ENCODE results near the gene ERCC6L2. TPM values are rescaled to one million over a fixed set of nuclear protein-coding genes. Genes with fewer than 3 reads are reported as not detected.

Gene ERCC6L2
- total and polyA plus RNA-seq, 2 donors from 2014 or later = 4.4 to 58.9 TPM

- Histone ChIP-seq H3K36me3 (ENCODE audit: control insufficient read depth in 2 of 3, insufficient read depth in 3 of 3, low read length in 3 of 3) (peaks cover 0 to 4% (median 2%) of the 10 kb centered on the region in 3 donors), H3K4me3 (ENCODE audit: low read length in 3 of 3) (no peak overlapping the region), H3K9ac (ENCODE audit: low read length in 3 of 3) (no peak overlapping the region), H3K27ac (ENCODE audit: low read depth in 2 of 2, low read length in 2 of 2) (no peak overlapping the region), H3K9me3 (ENCODE audit: control insufficient read depth in 2 of 3, insufficient read depth in 1 of 3, low read length in 3 of 3) (peaks cover 0 to 2% (median 0%) of the 10 kb centered on the region in 3 donors), H3K4me1 (ENCODE audit: control insufficient read depth in 2 of 3, insufficient read depth in 2 of 3, low read depth in 1 of 3, low read length in 3 of 3) (no peaks in the 10 kb centered on the region), H3K27me3 (ENCODE audit: control insufficient read depth, insufficient read depth, low read length) (no peaks in the 10 kb centered on the region)
- intact Hi-C loops (cut with DNase I) = no loop called here
- FAIRE-seq (no peak), DNase-seq (peak in 2 of 5 donors; percentile 22 to 74)
- no peak for TF ChIP-seq CTCF (IDR thresholded peaks at IDR 0.05; ENCODE audit: borderline replicate concordance, extremely low read depth, insufficient read depth)
Observed at GRCh38 chr9:95962936-95963335, 87.4 kb downstream of the ERCC6L2 start.

GRCh38 chr9:95963659-95964058 lies 88.2 kb downstream of the ERCC6L2 start:
- H3K27ac ChIP-seq (ENCODE audit: low read depth in 2 of 2, low read length in 2 of 2) = no peak overlapping the region
- no peak overlapping the region for H3K4me3 ChIP-seq (ENCODE audit: low read length in 3 of 3)
- H3K4me1 ChIP-seq (ENCODE audit: control insufficient read depth in 2 of 3, insufficient read depth in 2 of 3, low read depth in 1 of 3, low read length in 3 of 3) = no peaks in the 10 kb centered on the region
- H3K27me3 ChIP-seq (ENCODE audit: control insufficient read depth, insufficient read depth, low read length) = no peaks in the 10 kb centered on the region
- no peak overlapping the region for H3K9ac ChIP-seq (ENCODE audit: low read length in 3 of 3)
- H3K9me3 ChIP-seq (ENCODE audit: control insufficient read depth in 2 of 3, insufficient read depth in 1 of 3, low read length in 3 of 3) = peaks cover 0 to 2% (median 0%) of the 10 kb centered on the region in 3 donors
- peaks cover 0 to 4% (median 2%) of the 10 kb centered on the region in 3 donors for H3K36me3 ChIP-seq (ENCODE audit: control insufficient read depth in 2 of 3, insufficient read depth in 3 of 3, low read length in 3 of 3)
- intact Hi-C loops (cut with DNase I) = no loop called here
- TF ChIP-seq CTCF (IDR thresholded peaks at IDR 0.05; ENCODE audit: borderline replicate concordance, extremely low read depth, insufficient read depth) = no peak
- FAIRE-seq = no peak
- no peak for DNase-seq

DNA sequence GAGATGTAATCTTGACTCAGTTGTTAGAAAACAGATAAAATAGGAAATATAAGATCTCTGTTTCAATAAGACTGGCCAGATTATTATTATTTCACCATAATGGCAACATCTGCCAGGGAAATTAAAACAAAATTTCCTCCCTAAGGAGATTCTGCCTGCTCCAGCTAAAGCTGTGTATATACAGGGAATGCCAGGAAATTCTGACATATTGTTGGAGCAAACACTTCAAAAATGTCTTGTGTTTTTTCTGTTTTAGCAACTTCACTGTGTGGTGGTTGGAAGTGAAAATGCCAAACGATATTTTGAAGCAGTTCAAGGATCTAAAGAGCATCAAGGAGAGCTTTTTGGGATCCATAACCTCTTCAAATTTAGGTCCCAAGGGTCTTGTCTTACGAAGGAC lies 90.8 kb downstream of the ERCC6L2 start:
- intact Hi-C loops (cut with DNase I) = no loop called here
- Histone ChIP-seq H3K27ac (ENCODE audit: low read depth in 2 of 2, low read length in 2 of 2) (no peak overlapping the region), H3K9ac (ENCODE audit: low read length in 3 of 3) (no peak overlapping the region), H3K4me3 (ENCODE audit: low read length in 3 of 3) (no peak overlapping the region), H3K4me1 (ENCODE audit: control insufficient read depth in 2 of 3, insufficient read depth in 2 of 3, low read depth in 1 of 3, low read length in 3 of 3) (no peaks in the 10 kb centered on the region), H3K27me3 (ENCODE audit: control insufficient read depth, insufficient read depth, low read length) (no peaks in the 10 kb centered on the region), H3K9me3 (ENCODE audit: control insufficient read depth in 2 of 3, insufficient read depth in 1 of 3, low read length in 3 of 3) (no peaks in the 10 kb centered on the region), H3K36me3 (ENCODE audit: control insufficient read depth in 2 of 3, insufficient read depth in 3 of 3, low read length in 3 of 3) (peaks cover 0 to 4% (median 2%) of the 10 kb centered on the region in 3 donors)
- TF ChIP-seq CTCF (IDR thresholded peaks at IDR 0.05; ENCODE audit: borderline replicate concordance, extremely low read depth, insufficient read depth) = no peak
- no peak for DNase-seq
- FAIRE-seq = no peak

DNA sequence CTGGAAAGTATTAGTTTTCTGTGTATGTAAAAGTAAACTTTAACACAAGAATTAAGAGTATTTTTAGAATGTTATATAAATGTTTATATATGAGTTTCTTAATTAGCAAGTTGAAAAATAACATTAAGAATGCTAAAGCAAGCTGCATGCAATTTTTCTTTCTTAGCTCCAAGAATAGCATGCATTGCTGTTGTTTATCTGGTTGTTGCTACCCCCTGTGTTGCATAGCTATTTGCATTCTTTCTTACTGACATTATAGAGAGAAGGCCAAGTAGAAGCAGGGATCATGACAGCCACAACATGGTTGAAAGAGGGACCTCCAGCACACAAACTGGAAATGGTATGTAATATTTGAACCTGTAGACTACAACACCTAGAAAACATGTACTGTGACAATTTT lies 94.8 kb downstream of the ERCC6L2 start:
- H3K9ac ChIP-seq (ENCODE audit: low read length in 3 of 3) = no peak overlapping the region
- H3K4me3 ChIP-seq (ENCODE audit: low read length in 3 of 3) = no peak overlapping the region
- no peak for TF ChIP-seq CTCF (IDR thresholded peaks at IDR 0.05; ENCODE audit: borderline replicate concordance, extremely low read depth, insufficient read depth)
- no peaks in the 10 kb centered on the region for H3K4me1 ChIP-seq (ENCODE audit: control insufficient read depth in 2 of 3, insufficient read depth in 2 of 3, low read depth in 1 of 3, low read length in 3 of 3)
- no peaks in the 10 kb centered on the region for H3K9me3 ChIP-seq (ENCODE audit: control insufficient read depth in 2 of 3, insufficient read depth in 1 of 3, low read length in 3 of 3)
- DNase-seq (peak in 1 of 5 donors; percentile 9), FAIRE-seq (no peak)
- intact Hi-C loops (cut with DNase I) = no loop called here
- peaks cover 5 to 8% (median 7%) of the 10 kb centered on the region in 3 donors for H3K36me3 ChIP-seq (ENCODE audit: control insufficient read depth in 2 of 3, insufficient read depth in 3 of 3, low read length in 3 of 3)
- H3K27me3 ChIP-seq (ENCODE audit: control insufficient read depth, insufficient read depth, low read length) = no peaks in the 10 kb centered on the region
- no peak overlapping the region for H3K27ac ChIP-seq (ENCODE audit: low read depth in 2 of 2, low read length in 2 of 2)
